NCI-H82 treated with DMSO at 0.1 percent for 48 hours (cell line): Measurements from ENCODE around the gene PEX3.
A peak's percentile ranks its signal among the peaks of the same experiment; 100 is the strongest.

Experiments used
- DNase-seq: peaks from one replicate; lab custom pipeline; 2025; ENCODE audit not compliant: unreplicated experiment; lab: John Stamatoyannopoulos, UW

Gene PEX3

GRCh38 chr6:143450453-143451371 lies at the start of gene PEX3, which contains the start of gene ADAT2:
TSS of gene PEX3 (plus strand) at chr6:143450805. CDS start at chr6:143451043, 238 bp downstream.
TSS of gene ADAT2 (minus strand) at chr6:143450695. CDS start at chr6:143450658, 37 bp downstream.
- DNase-seq: peak; percentile 81

- no peak for DNase-seq
These were observed 49.5 kb upstream of the PEX3 start for GRCh38 chr6:143401068-143401446.

GRCh38 chr6:143401636-143402370 lies 48.8 kb upstream of the PEX3 start:
- no peak for DNase-seq

GRCh38 chr6:143402721-143403336 lies 47.8 kb upstream of the PEX3 start:
- DNase-seq: no peak

- DNase-seq: no peak
These were observed 45.0 kb upstream of the PEX3 start for GRCh38 chr6:143405373-143406154.

- DNase-seq: no peak
These were observed 43.9 kb upstream of the PEX3 start for GRCh38 chr6:143406673-143407072.

GRCh38 chr6:143408151-143408786 lies 42.3 kb upstream of the PEX3 start:
- no peak for DNase-seq

GRCh38 chr6:143408787-143409162 lies 41.8 kb upstream of the PEX3 start:
- DNase-seq: no peak

- DNase-seq: no peak
These were observed 39.7 kb upstream of the PEX3 start for GRCh38 chr6:143410859-143411270.

GRCh38 chr6:143414769-143415168 lies 35.8 kb upstream of the PEX3 start:
- no peak for DNase-seq

- peak; percentile 81 for DNase-seq
These were observed 31.1 kb upstream of the PEX3 start for GRCh38 chr6:143419526-143419925.

GRCh38 chr6:143426026-143426425 lies 24.6 kb upstream of the PEX3 start:
- DNase-seq: no peak

GRCh38 chr6:143427109-143427817 lies 23.3 kb upstream of the PEX3 start:
- DNase-seq: peak; percentile 26

GRCh38 chr6:143429970-143430369 lies 20.6 kb upstream of the PEX3 start:
- no peak for DNase-seq

- no peak for DNase-seq
These were observed 19.4 kb upstream of the PEX3 start for GRCh38 chr6:143431226-143431625.

- DNase-seq: no peak
These were observed 18.0 kb upstream of the PEX3 start for GRCh38 chr6:143432588-143432987.

- DNase-seq: no peak
These were observed 9.6 kb upstream of the PEX3 start for GRCh38 chr6:143441010-143441409.

- no peak for DNase-seq
These were observed 8.7 kb upstream of the PEX3 start for GRCh38 chr6:143441680-143442545.

GRCh38 chr6:143443096-143443495 lies 7.5 kb upstream of the PEX3 start:
- no peak for DNase-seq
